HuH-7.5 (cell line): ENCODE measurements around the gene TPO.

ENCODE experiments used
- DNase-seq: peaks from one replicate; pipeline ENCODE4 v3.0.0; 2011; ENCODE audit warnings: low spot score

TPO gene

GRCh38 chr2:1450915-1451314 is 37.7 kb downstream of the TPO start:
- no peak for DNase-seq

- no peak for DNase-seq
Measured at GRCh38 chr2:1451422-1451821, 38.2 kb downstream of the TPO start.

GRCh38 chr2:1453561-1453960 is 40.3 kb downstream of the TPO start:
- DNase-seq: no peak

GRCh38 chr2:1454346-1454745 is 41.1 kb downstream of the TPO start:
- DNase-seq: no peak

- DNase-seq: no peak
Measured at GRCh38 chr2:1455466-1455865, 42.2 kb downstream of the TPO start.

- no peak for DNase-seq
Measured at GRCh38 chr2:1458432-1458831, 45.2 kb downstream of the TPO start.

GRCh38 chr2:1459727-1460126 is 46.5 kb downstream of the TPO start:
- DNase-seq: no peak

GRCh38 chr2:1460851-1461418 is 47.7 kb downstream of the TPO start:
- no peak for DNase-seq

GRCh38 chr2:1461507-1462390 is 48.5 kb downstream of the TPO start:
- DNase-seq: no peak

- DNase-seq: no peak
Measured at GRCh38 chr2:1462994-1463393, 49.7 kb downstream of the TPO start.

- no peak for DNase-seq
Measured at GRCh38 chr2:1472350-1472749, 59.1 kb downstream of the TPO start.

GRCh38 chr2:1476617-1477195 is 63.4 kb downstream of the TPO start:
- DNase-seq: no peak

GRCh38 chr2:1477196-1478040 is 64.2 kb downstream of the TPO start:
- no peak for DNase-seq

- no peak for DNase-seq
Measured at GRCh38 chr2:1478311-1479305, 65.3 kb downstream of the TPO start.

GRCh38 chr2:1479346-1479745 is 66.1 kb downstream of the TPO start:
- DNase-seq: no peak

- DNase-seq: no peak
Measured at GRCh38 chr2:1480671-1481076, 67.4 kb downstream of the TPO start.

GRCh38 chr2:1481406-1482252 is 68.4 kb downstream of the TPO start:
- no peak for DNase-seq

- DNase-seq: no peak
Measured at GRCh38 chr2:1482253-1482675, 69.0 kb downstream of the TPO start.

GRCh38 chr2:1482981-1483380 is 69.7 kb downstream of the TPO start:
- DNase-seq: no peak

- DNase-seq: no peak
Measured at GRCh38 chr2:1483551-1483950, 70.3 kb downstream of the TPO start.
